GM21381 (cell line): ENCODE results near the gene SCAI.
"Not testable (repeated sequence)": the region's sequence is repeated elsewhere in the genome, so short reads cannot be mapped to it uniquely, and the experiment has no call there.

Source experiments
- ATAC-seq: cut with Tn5 transposase; IDR thresholded peaks from one replicate; pipeline ENCODE4 v1.9.1; 2021; ENCODE audit warnings: mild to moderate bottlenecking, moderate library complexity; ENCODE audit not compliant: unreplicated experiment

The SCAI gene

GRCh38 chr9:125038166-125038565 lies 105.2 kb downstream of the SCAI start:
- ATAC-seq, result no peak

GRCh38 chr9:125028041-125028440 lies 115.3 kb downstream of the SCAI start:
- no peak for ATAC-seq

GRCh38 chr9:125024917-125025316 lies 118.4 kb downstream of the SCAI start:
- ATAC-seq, result no peak

GRCh38 chr9:125021069-125021468 lies 122.3 kb downstream of the SCAI start:
- ATAC-seq, result no peak

- not testable (repeated sequence) for ATAC-seq
Observed at GRCh38 chr9:125015655-125016054, 127.7 kb downstream of the SCAI start.

GRCh38 chr9:125012013-125012412 lies 131.3 kb downstream of the SCAI start:
- ATAC-seq, result not testable (repeated sequence)

GRCh38 chr9:125008599-125008998 lies 134.7 kb downstream of the SCAI start:
- no peak for ATAC-seq

GRCh38 chr9:125003332-125003731 lies 140.0 kb downstream of the SCAI start:
- ATAC-seq, result no peak

- no peak for ATAC-seq
Observed at GRCh38 chr9:124983698-124984097, 159.6 kb downstream of the SCAI start.

GRCh38 chr9:124980431-124980830 lies 162.9 kb downstream of the SCAI start:
- ATAC-seq, result no peak

GRCh38 chr9:124975131-124975530 lies 168.2 kb downstream of the SCAI start:
- ATAC-seq, result no peak

GRCh38 chr9:124973807-124974206 lies 169.5 kb downstream of the SCAI start:
- ATAC-seq, result no peak

- no peak for ATAC-seq
Observed at GRCh38 chr9:124972241-124972770, 171.0 kb downstream of the SCAI start.

GRCh38 chr9:124969401-124969800 lies 173.9 kb downstream of the SCAI start:
- no peak for ATAC-seq

GRCh38 chr9:124968238-124968637 lies 175.1 kb downstream of the SCAI start:
- ATAC-seq, result no peak

- not testable (repeated sequence) for ATAC-seq
Observed at GRCh38 chr9:124965775-124966568, 177.4 kb downstream of the SCAI start.

GRCh38 chr9:124964604-124965003 lies 178.7 kb downstream of the SCAI start:
- ATAC-seq, result no peak

- ATAC-seq, result no peak
Observed at GRCh38 chr9:124964056-124964455, 179.3 kb downstream of the SCAI start.

- no peak for ATAC-seq
Observed at GRCh38 chr9:124960409-124960752, 182.9 kb downstream of the SCAI start.

- ATAC-seq, result not testable (repeated sequence)
Observed at GRCh38 chr9:124959671-124960408, 183.5 kb downstream of the SCAI start.

GRCh38 chr9:124954255-124954654 lies 189.1 kb downstream of the SCAI start:
- no peak for ATAC-seq
